ENCODE results near the gene TMEM140.
"Not testable (repeated sequence)": the region's sequence is repeated elsewhere in the genome, so short reads cannot be mapped to it uniquely, and the experiment has no call there.

GRCh38 chr7:135170998-135171481 is 23.2 kb downstream of the TMEM140 start:
- TF ChIP-seq EZH2 (IDR thresholded peaks at IDR 0.05; ENCODE audit: low read depth): not testable (repeated sequence)
- TF ChIP-seq CTCF (conservative IDR thresholded peaks at IDR 0.05): peak; percentile 31; the same call in 1 of the 2 replicates
